HepG2 (cell line): ENCODE measurements around the gene PIK3C2B. TPM values are rescaled to one million over a fixed set of nuclear protein-coding genes. Genes with fewer than 3 reads are reported as not detected.
A peak's percentile ranks its signal among the peaks of the same experiment; 100 is the strongest.

Experiments used
- ARID2 ChIP-seq: sonication (generic); formaldehyde crosslinking; IDR thresholded peaks from 2 replicates; pipeline ENCODE4 v1.8.1; 2022; ENCODE audit warnings: mild to moderate bottlenecking, missing genetic modification reagents, borderline replicate concordance
- CBX5 ChIP-seq: sonication (generic); formaldehyde crosslinking; IDR thresholded peaks from 2 replicates; pipeline ENCODE4 v1.4.0; 2020; ENCODE audit warnings: missing genetic modification reagents, borderline replicate concordance
- FOSL2 ChIP-seq: sonication (generic); formaldehyde crosslinking; IDR thresholded peaks from 2 replicates; pipeline ENCODE4 v1.4.0; 2020; ENCODE audit warnings: missing genetic modification reagents
- HDAC6 ChIP-seq: fragments of 200-600 bp; sonication (generic); IDR thresholded peaks from 2 replicates; pipeline ENCODE4 v1.7.0; 2017; ENCODE audit warnings: mild to moderate bottlenecking, antibody characterized with exemption, low read length, low read depth
- HOXA9 ChIP-seq: sonication (generic); formaldehyde crosslinking; IDR thresholded peaks from 2 replicates; pipeline ENCODE4 v1.8.1; 2022; ENCODE audit warnings: missing genetic modification reagents, mild to moderate bottlenecking, moderate library complexity, borderline replicate concordance
- MATR3 ChIP-seq: sonication (generic); formaldehyde crosslinking; IDR thresholded peaks from 2 replicates; pipeline ENCODE4 v1.4.0; 2020; ENCODE audit warnings: missing genetic modification reagents
- NKX3-1 ChIP-seq: sonication (generic); formaldehyde crosslinking; IDR thresholded peaks from 2 replicates; pipeline ENCODE4 v1.5.0; 2020; ENCODE audit warnings: missing genetic modification reagents
- RNF2 ChIP-seq: fragments of 450-650 bp; conservative IDR thresholded peaks from 2 replicates; pipeline ENCODE4 v1.6.1; 2016; ENCODE audit warnings: low read depth
- SIX4 ChIP-seq: sonication (generic); formaldehyde crosslinking; IDR thresholded peaks from 2 replicates; pipeline ENCODE4 v1.4.0; 2020; ENCODE audit warnings: missing genetic modification reagents
- SMYD3 ChIP-seq: sonication (generic); formaldehyde crosslinking; IDR thresholded peaks from 2 replicates; pipeline ENCODE4 v1.8.1; 2023; ENCODE audit warnings: mild to moderate bottlenecking, missing genetic modification reagents
- SOX6 ChIP-seq, 2 experiments: fragments of 450-650 bp in 1 of 2; sonication (generic) in 1 of 2; formaldehyde crosslinking in 1 of 2; IDR thresholded peaks; 2 replicates each; pipeline versions ENCODE4 v1.4.0 to v1.6.1; 2017 to 2020; ENCODE audit warnings: antibody characterized with exemption in 1 of 2, mild to moderate bottlenecking in 1 of 2, missing genetic modification reagents in 1 of 2
- TARDBP ChIP-seq: sonication (generic); formaldehyde crosslinking; IDR thresholded peaks from 2 replicates; pipeline ENCODE4 v1.8.0; 2022; ENCODE audit warnings: mild to moderate bottlenecking, missing genetic modification reagents
- TOE1 ChIP-seq: sonication (generic); formaldehyde crosslinking; IDR thresholded peaks from 2 replicates; pipeline ENCODE4 v1.4.0; 2020; ENCODE audit warnings: mild to moderate bottlenecking, missing genetic modification reagents
- WIZ ChIP-seq: sonication (generic); formaldehyde crosslinking; IDR thresholded peaks from 2 replicates; pipeline ENCODE4 v1.5.1; 2020; ENCODE audit warnings: mild to moderate bottlenecking, missing genetic modification reagents
- ZFP36L2 ChIP-seq: sonication (generic); formaldehyde crosslinking; IDR thresholded peaks from 2 replicates; pipeline ENCODE4 v1.4.0; 2020; ENCODE audit warnings: missing genetic modification reagents
- ZFYVE20 ChIP-seq: sonication (generic); formaldehyde crosslinking; IDR thresholded peaks from 2 replicates; pipeline ENCODE4 v1.8.0; 2023; ENCODE audit warnings: low read depth, mild to moderate bottlenecking, moderate library complexity, missing genetic modification reagents, borderline replicate concordance
- ZMYM2 ChIP-seq: sonication (generic); formaldehyde crosslinking; IDR thresholded peaks from 2 replicates; pipeline ENCODE4 v1.8.0; 2022; ENCODE audit warnings: mild to moderate bottlenecking, missing genetic modification reagents
- ZNF12 ChIP-seq: sonication (generic); formaldehyde crosslinking; IDR thresholded peaks from 2 replicates; pipeline ENCODE4 v1.5.0; 2020; ENCODE audit warnings: missing genetic modification reagents
- ZNF33A ChIP-seq: sonication (generic); formaldehyde crosslinking; IDR thresholded peaks from 2 replicates; pipeline ENCODE4 v1.5.1; 2020; ENCODE audit warnings: missing genetic modification reagents, mild to moderate bottlenecking, moderate library complexity, borderline replicate concordance
- polyA plus RNA-seq, 8 experiments: library from polyadenylated mRNA; depleted of rRNA in 3 of 8; stranded (reverse) in 7 of 8; unstranded in 1 of 8; fragments of >200 nt; fragmentation: Illumina TruSeq in 4 of 8; extraction: Trizol in 4 of 8; gene quantifications; 2 replicates each; pipeline versions ENCODE4 v1.2.1 to v1.2.3, GENCODE V29; 2011 to 2016; ENCODE audit warnings: low read depth in 4 of 8, missing spikeins in 1 of 8, mixed read lengths in 1 of 8; ENCODE audit not compliant: insufficient read depth in 1 of 8
- total RNA-seq, 5 experiments: library from RNA; depleted of rRNA; stranded (reverse); fragments of >200 nt; fragmentation: Illumina TruSeq; extraction: Trizol; gene quantifications; 2 replicates each; pipeline ENCODE4 v1.2.3, GENCODE V29; 2016; ENCODE audit warnings: low read depth in 1 of 5
- TF ChIP-seq, protein P1 (sequence below): sonication (generic); formaldehyde crosslinking; IDR thresholded peaks from 2 replicates; pipeline ENCODE4 v1.8.1; 2023; ENCODE audit warnings: missing genetic modification reagents, inconsistent platforms, borderline replicate concordance
- TF ChIP-seq, protein P2 (sequence below): IDR thresholded peaks from 2 replicates; pipeline ENCODE4 v1.6.1; 2016; ENCODE audit warnings: missing genetic modification reagents, missing compliant biosample characterization
- TF ChIP-seq, protein P3 (sequence below): IDR thresholded peaks from 2 replicates; pipeline ENCODE4 v1.6.1; 2012; ENCODE audit warnings: low read depth, low read length, improper control_type of control experiment
- TF ChIP-seq, protein P4 (sequence below): sonication (generic); formaldehyde crosslinking; IDR thresholded peaks from 2 replicates; pipeline ENCODE4 v1.8.0; 2022; ENCODE audit warnings: mild to moderate bottlenecking, missing genetic modification reagents, borderline replicate concordance

The PIK3C2B gene
- total and polyA plus RNA-seq, 2 of the 13 experiments (the other 11 are each of a cell fraction or from before 2014, with no cell fraction given): 3.4 to 4.5 TPM

- TF ChIP-seq WIZ (CRISPR knock-in tag) (no peak), ZFYVE20 (CRISPR knock-in tag) (no peak), TARDBP (CRISPR knock-in tag) (peak; percentile 32; the same call in 1 of the 2 replicates), ZNF12 (CRISPR knock-in tag) (peak; percentile 71), CBX5 (no peak), ZFP36L2 (CRISPR knock-in tag) (no peak), FOSL2 (CRISPR knock-in tag) (no peak), SOX6 (IDR thresholded peaks at IDR 0.05) (no peak), SOX6 (CRISPR knock-in tag; IDR thresholded peaks at IDR 0.05) (peak; percentile 30; the same call in 1 of the 2 replicates), MATR3 (CRISPR knock-in tag) (no peak), ZNF33A (no peak), RNF2 (no peak), NKX3-1 (CRISPR knock-in tag) (no peak), SMYD3 (CRISPR knock-in tag) (0 out of 2 replicates have a peak, but pooled peaks have one; percentile 24), TOE1 (CRISPR knock-in tag) (no peak), SIX4 (CRISPR knock-in tag) (0 out of 2 replicates have a peak, but pooled peaks have one; percentile 36), ARID2 (CRISPR knock-in tag) (peak; percentile 45; the same call in 1 of the 2 replicates), HOXA9 (CRISPR knock-in tag) (no peak), ZMYM2 (CRISPR knock-in tag) (no peak), HDAC6 (no peak)
- TF ChIP-seq, protein P1, sequence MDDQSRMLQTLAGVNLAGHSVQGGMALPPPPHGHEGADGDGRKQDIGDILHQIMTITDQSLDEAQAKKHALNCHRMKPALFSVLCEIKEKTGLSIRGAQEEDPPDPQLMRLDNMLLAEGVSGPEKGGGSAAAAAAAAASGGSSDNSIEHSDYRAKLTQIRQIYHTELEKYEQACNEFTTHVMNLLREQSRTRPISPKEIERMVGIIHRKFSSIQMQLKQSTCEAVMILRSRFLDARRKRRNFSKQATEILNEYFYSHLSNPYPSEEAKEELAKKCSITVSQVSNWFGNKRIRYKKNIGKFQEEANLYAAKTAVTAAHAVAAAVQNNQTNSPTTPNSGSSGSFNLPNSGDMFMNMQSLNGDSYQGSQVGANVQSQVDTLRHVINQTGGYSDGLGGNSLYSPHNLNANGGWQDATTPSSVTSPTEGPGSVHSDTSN (CRISPR knock-in tag): no peak
- TF ChIP-seq, protein P2, sequence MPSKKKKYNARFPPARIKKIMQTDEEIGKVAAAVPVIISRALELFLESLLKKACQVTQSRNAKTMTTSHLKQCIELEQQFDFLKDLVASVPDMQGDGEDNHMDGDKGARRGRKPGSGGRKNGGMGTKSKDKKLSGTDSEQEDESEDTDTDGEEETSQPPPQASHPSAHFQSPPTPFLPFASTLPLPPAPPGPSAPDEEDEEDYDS (CRISPR knock-in tag): no peak
- TF ChIP-seq, protein P3, sequence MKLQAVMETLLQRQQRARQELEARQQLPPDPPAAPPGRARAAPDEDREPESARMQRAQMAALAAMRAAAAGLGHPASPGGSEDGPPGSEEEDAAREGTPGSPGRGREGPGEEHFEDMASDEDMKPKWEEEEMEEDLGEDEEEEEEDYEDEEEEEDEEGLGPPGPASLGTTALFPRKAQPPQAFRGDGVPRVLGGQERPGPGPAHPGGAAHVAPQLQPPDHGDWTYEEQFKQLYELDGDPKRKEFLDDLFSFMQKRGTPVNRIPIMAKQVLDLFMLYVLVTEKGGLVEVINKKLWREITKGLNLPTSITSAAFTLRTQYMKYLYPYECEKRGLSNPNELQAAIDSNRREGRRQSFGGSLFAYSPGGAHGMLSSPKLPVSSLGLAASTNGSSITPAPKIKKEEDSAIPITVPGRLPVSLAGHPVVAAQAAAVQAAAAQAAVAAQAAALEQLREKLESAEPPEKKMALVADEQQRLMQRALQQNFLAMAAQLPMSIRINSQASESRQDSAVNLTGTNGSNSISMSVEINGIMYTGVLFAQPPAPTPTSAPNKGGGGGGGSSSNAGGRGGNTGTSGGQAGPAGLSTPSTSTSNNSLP: 0 out of 2 replicates have a peak, but pooled peaks have one; percentile 10
- TF ChIP-seq, protein P4, sequence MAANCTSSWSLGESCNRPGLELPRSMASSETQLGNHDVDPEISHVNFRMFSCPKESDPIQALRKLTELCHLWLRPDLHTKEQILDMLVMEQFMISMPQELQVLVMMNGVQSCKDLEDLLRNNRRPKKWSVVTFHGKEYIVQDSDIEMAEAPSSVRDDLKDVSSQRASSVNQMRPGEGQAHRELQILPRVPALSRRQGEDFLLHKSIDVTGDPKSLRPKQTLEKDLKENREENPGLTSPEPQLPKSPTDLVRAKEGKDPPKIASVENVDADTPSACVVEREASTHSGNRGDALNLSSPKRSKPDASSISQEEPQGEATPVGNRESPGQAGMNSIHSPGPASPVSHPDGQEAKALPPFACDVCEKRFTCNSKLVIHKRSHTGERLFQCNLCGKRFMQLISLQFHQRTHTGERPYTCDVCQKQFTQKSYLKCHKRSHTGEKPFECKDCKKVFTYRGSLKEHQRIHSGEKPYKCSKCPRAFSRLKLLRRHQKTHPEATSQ (CRISPR knock-in tag): no peak
These were observed 9.4 kb upstream of the PIK3C2B start (continued) for GRCh38 chr1:204503913-204504519.
